D721Med (cell line): ENCODE measurements around the gene WNT6.

ENCODE experiments used
- DNase-seq: peaks from one replicate; pipeline ENCODE4 v3.0.0; 2011; ENCODE audit warnings: low spot score; ENCODE audit not compliant: insufficient read length
- FAIRE-seq: peaks from 2 replicates; lab custom pipeline; 2011; peaks lifted over from hg19 to GRCh38; lab: Jason Lieb, UNC
- CTCF ChIP-seq: IDR thresholded peaks from 2 replicates; pipeline ENCODE4 v1.5.1; 2012; ENCODE audit warnings: mild to moderate bottlenecking, control low read depth; ENCODE audit not compliant: insufficient read depth; ENCODE audit errors: missing control alignments

WNT6 gene

GRCh38 chr2:218821605-218822211 is 37.9 kb upstream of the WNT6 start:
- TF ChIP-seq CTCF: no peak
- no peak for DNase-seq
- no peak for FAIRE-seq

- TF ChIP-seq CTCF: no peak
- DNase-seq (no peak), FAIRE-seq (no peak)
Observed at GRCh38 chr2:218822622-218823021, 37.0 kb upstream of the WNT6 start.

GRCh38 chr2:218823196-218823855 is 36.3 kb upstream of the WNT6 start:
- DNase-seq (no peak), FAIRE-seq (no peak)
- no peak for TF ChIP-seq CTCF

GRCh38 chr2:218824004-218824403 is 35.6 kb upstream of the WNT6 start:
- FAIRE-seq (no peak), DNase-seq (no peak)
- TF ChIP-seq CTCF: no peak

GRCh38 chr2:218826791-218827190 is 32.8 kb upstream of the WNT6 start:
- DNase-seq: no peak
- no peak for TF ChIP-seq CTCF
- FAIRE-seq: no peak

GRCh38 chr2:218827701-218828476 is 31.7 kb upstream of the WNT6 start:
- TF ChIP-seq CTCF: no peak
- FAIRE-seq (no peak), DNase-seq (no peak)

GRCh38 chr2:218828477-218828778 is 31.2 kb upstream of the WNT6 start:
- DNase-seq (no peak), FAIRE-seq (no peak)
- TF ChIP-seq CTCF: no peak
